ENCODE measurements around the gene PIK3R6.

DNA sequence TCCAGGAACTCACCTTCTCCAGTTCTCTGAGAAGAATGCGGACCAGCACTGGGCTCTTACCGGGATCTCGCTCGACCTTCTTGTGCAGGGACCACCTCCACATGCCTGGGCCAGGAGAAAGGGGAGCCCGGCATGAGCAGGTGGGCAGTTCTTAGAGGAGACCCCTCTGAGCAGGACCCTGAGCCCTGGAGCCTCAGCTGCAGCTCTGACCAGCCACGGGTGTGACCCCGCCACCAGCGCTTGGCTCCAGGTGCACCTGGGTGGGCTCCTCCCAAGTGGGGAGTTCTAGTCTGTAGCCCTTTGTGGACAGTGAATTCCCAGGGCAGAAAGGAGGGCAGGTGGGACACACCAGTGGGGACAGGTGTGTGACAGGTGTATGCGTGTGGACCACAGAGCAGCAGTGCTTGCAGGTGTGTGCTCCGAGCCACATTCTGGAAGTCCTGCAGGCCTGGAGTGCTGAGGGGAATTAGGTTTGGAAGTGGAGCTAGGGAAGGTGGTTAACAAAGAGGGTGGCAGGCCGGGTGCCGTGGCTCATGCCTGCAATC is 28.9 kb downstream of the PIK3R6 start:
- TF ChIP-seq, protein P1, sequence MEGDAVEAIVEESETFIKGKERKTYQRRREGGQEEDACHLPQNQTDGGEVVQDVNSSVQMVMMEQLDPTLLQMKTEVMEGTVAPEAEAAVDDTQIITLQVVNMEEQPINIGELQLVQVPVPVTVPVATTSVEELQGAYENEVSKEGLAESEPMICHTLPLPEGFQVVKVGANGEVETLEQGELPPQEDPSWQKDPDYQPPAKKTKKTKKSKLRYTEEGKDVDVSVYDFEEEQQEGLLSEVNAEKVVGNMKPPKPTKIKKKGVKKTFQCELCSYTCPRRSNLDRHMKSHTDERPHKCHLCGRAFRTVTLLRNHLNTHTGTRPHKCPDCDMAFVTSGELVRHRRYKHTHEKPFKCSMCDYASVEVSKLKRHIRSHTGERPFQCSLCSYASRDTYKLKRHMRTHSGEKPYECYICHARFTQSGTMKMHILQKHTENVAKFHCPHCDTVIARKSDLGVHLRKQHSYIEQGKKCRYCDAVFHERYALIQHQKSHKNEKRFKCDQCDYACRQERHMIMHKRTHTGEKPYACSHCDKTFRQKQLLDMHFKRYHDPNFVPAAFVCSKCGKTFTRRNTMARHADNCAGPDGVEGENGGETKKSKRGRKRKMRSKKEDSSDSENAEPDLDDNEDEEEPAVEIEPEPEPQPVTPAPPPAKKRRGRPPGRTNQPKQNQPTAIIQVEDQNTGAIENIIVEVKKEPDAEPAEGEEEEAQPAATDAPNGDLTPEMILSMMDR (IDR thresholded peaks at IDR 0.05): no peak
- no peak for TF ChIP-seq POLR2A (IDR thresholded peaks at IDR 0.05)

Data from esophagus squamous epithelium (tissue), 4 donors.